Measurements from ENCODE around the gene PSAP. TPM values are rescaled to one million over a fixed set of nuclear protein-coding genes. Genes with fewer than 3 reads are reported as not detected.

PSAP gene
- total and polyA plus RNA-seq, 2 experiments from 2014 or later: 151 to 391 TPM

GRCh38 chr10:71767420-71768035 is 83.5 kb downstream of the PSAP start:
- Histone ChIP-seq H3F3A (replicated peaks; ENCODE audit: low read depth) (no peaks in the 10 kb centered on the region), H3K4me2 (no peak overlapping the region), H3K4me3 (no peak overlapping the region), H4K20me1 (replicated peaks; ENCODE audit: insufficient read depth) (no peaks in the 10 kb centered on the region), H3K27me3 (ENCODE audit: insufficient read depth) (peaks cover 5% of the 10 kb centered on the region; the same call in 1 of the 2 replicates), H3K27ac (ENCODE audit: low read depth) (no peak overlapping the region), H3K79me2 (replicated peaks; ENCODE audit: insufficient read depth) (no peaks in the 10 kb centered on the region), H2AFZ (no peak overlapping the region), H3K9me2 (ENCODE audit: insufficient read depth) (no peaks in the 10 kb centered on the region), H3K4me1 (ENCODE audit: insufficient read depth) (no peaks in the 10 kb centered on the region), H3K36me3 (ENCODE audit: insufficient read depth) (no peaks in the 10 kb centered on the region)
- peaks cover 6% of the 10 kb centered on the region for H3K27me3 Mint-ChIP-seq (ENCODE audit: insufficient read depth, low read depth, poor library complexity)
- DNase-seq (ENCODE audit: low spot score): no peak
- no peaks in the 10 kb centered on the region; the same call in 2 of the 3 replicates for H3K9me3 Mint-ChIP-seq
- TF ChIP-seq CTCF (conservative IDR thresholded peaks at IDR 0.05; ENCODE audit: low read depth in 2 of 2): no peak
- no peak for TF ChIP-seq ZNF331 (CRISPR knock-in tag; IDR thresholded peaks at IDR 0.05; ENCODE audit: low read depth)
- H3K27ac Mint-ChIP-seq: no peak overlapping the region
- no peak overlapping the region for H3K4me3 Mint-ChIP-seq
- no peaks in the 10 kb centered on the region for H3K36me3 Mint-ChIP-seq (ENCODE audit: low read depth)
- no peak for ATAC-seq
- H3K4me1 Mint-ChIP-seq: peaks cover 3% of the 10 kb centered on the region; the same call in 2 of the 3 replicates

DNA sequence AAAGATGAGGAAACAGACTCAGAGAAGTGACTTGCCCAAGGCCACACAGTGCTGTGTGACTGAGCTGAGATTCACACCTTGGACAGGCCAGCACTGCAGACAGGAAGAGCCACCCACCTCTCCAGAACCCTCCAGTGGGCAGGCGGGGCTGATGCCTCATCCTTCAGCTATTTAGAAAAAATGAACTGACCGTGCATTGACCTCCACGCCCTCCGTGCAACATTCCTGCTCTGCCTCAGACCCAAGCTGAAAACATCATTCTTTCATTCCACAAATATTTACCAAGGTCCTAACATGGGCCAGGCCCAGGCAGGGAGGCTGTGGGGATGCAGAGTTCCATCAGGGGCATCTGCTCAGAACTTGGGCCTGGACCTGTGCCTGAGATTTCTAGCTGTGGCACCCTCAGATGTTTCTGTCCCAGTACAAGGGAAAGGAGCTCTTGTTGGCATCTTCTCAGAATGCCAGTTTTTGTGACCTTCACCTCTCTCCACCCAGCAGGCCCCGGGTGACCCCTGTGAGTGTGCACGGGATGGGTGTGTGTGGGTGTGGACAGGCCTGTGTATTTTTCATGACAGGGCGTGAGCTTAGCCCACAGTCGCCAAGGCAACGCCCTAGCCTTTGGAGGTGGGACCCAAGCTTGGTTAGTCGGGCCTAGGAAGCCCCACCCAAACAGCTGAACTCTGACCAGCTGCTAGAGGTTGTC is 84.2 kb downstream of the PSAP start:
- Mint-ChIP-seq H3K9me3 (no peaks in the 10 kb centered on the region; the same call in 2 of the 3 replicates), H3K4me1 (peaks cover 3% of the 10 kb centered on the region; the same call in 2 of the 3 replicates), H3K36me3 (ENCODE audit: low read depth) (no peaks in the 10 kb centered on the region), H3K27ac (no peak overlapping the region), H3K4me3 (no peak overlapping the region), H3K27me3 (ENCODE audit: insufficient read depth, low read depth, poor library complexity) (peaks cover 6% of the 10 kb centered on the region)
- no peaks in the 10 kb centered on the region for H3K27me3 ChIP-seq (ENCODE audit: insufficient read depth)
- no peaks in the 10 kb centered on the region for H3F3A ChIP-seq (replicated peaks; ENCODE audit: low read depth)
- no peak for ATAC-seq
- no peaks in the 10 kb centered on the region for H3K36me3 ChIP-seq (ENCODE audit: insufficient read depth)
- H2AFZ ChIP-seq: no peak overlapping the region
- no peaks in the 10 kb centered on the region for H4K20me1 ChIP-seq (replicated peaks; ENCODE audit: insufficient read depth)
- H3K79me2 ChIP-seq (replicated peaks; ENCODE audit: insufficient read depth): no peaks in the 10 kb centered on the region
- H3K4me1 ChIP-seq (ENCODE audit: insufficient read depth): no peaks in the 10 kb centered on the region
- H3K27ac ChIP-seq (ENCODE audit: low read depth): no peak overlapping the region
- H3K4me3 ChIP-seq: no peak overlapping the region
- H3K9me2 ChIP-seq (ENCODE audit: insufficient read depth): no peaks in the 10 kb centered on the region
- no peak for DNase-seq (ENCODE audit: low spot score)
- H3K4me2 ChIP-seq: no peak overlapping the region
- TF ChIP-seq JUNB (IDR thresholded peaks at IDR 0.05; ENCODE audit: unreplicated experiment): no peak
- TF ChIP-seq ZNF462 (CRISPR knock-in tag; IDR thresholded peaks at IDR 0.05): no peak
- TF ChIP-seq CTCF (conservative IDR thresholded peaks at IDR 0.05; ENCODE audit: low read depth in 2 of 2): no peak
- TF ChIP-seq, protein P1, sequence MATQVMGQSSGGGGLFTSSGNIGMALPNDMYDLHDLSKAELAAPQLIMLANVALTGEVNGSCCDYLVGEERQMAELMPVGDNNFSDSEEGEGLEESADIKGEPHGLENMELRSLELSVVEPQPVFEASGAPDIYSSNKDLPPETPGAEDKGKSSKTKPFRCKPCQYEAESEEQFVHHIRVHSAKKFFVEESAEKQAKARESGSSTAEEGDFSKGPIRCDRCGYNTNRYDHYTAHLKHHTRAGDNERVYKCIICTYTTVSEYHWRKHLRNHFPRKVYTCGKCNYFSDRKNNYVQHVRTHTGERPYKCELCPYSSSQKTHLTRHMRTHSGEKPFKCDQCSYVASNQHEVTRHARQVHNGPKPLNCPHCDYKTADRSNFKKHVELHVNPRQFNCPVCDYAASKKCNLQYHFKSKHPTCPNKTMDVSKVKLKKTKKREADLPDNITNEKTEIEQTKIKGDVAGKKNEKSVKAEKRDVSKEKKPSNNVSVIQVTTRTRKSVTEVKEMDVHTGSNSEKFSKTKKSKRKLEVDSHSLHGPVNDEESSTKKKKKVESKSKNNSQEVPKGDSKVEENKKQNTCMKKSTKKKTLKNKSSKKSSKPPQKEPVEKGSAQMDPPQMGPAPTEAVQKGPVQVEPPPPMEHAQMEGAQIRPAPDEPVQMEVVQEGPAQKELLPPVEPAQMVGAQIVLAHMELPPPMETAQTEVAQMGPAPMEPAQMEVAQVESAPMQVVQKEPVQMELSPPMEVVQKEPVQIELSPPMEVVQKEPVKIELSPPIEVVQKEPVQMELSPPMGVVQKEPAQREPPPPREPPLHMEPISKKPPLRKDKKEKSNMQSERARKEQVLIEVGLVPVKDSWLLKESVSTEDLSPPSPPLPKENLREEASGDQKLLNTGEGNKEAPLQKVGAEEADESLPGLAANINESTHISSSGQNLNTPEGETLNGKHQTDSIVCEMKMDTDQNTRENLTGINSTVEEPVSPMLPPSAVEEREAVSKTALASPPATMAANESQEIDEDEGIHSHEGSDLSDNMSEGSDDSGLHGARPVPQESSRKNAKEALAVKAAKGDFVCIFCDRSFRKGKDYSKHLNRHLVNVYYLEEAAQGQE (IDR thresholded peaks at IDR 0.05; ENCODE audit: unreplicated experiment): no peak
